GM23338 (cell line): ENCODE measurements around the gene CTNND2.

Experiments used
- ZNF331 ChIP-seq: fragments of 250-450 bp; sonication (Bioruptor Pico); IDR thresholded peaks from 2 replicates; pipeline ENCODE4 v1.5.0; 2020; ENCODE audit warnings: low read depth, mild to moderate bottlenecking, moderate library complexity
- TF ChIP-seq, protein P1 (sequence below), 2 experiments: fragments of 200-600 bp in 1 of 2; sonication (generic) in 1 of 2; conservative IDR thresholded peaks; 2 replicates each; pipeline versions ENCODE4 v1.5.1 to v1.6.1; 2016 to 2017; ENCODE audit warnings: antibody characterized with exemption in 2 of 2, low read depth in 2 of 2, mild to moderate bottlenecking in 2 of 2, moderate library complexity in 1 of 2

DNA sequence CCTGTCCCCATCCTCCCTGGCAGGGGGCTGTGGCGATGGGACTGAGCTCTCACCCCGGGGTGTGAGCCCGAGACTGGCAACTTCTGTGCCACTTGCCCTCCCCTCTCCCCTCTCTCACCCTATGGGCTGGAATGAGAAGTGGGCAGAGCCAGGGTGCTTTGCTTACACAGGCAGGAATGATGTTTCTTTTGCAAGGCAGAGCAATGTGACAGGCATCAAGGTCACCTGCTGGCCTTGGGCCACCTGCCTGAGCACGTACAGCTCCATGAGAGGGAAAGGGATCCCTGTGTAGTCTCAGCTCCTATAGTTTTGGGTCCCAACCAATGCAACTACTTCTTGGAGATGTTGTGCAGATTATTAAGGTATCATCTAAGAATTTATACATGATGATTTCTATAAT, 890.5 kb downstream of the CTNND2 start:
- no peak for TF ChIP-seq ZNF331 (CRISPR knock-in tag)
- TF ChIP-seq, protein P1, sequence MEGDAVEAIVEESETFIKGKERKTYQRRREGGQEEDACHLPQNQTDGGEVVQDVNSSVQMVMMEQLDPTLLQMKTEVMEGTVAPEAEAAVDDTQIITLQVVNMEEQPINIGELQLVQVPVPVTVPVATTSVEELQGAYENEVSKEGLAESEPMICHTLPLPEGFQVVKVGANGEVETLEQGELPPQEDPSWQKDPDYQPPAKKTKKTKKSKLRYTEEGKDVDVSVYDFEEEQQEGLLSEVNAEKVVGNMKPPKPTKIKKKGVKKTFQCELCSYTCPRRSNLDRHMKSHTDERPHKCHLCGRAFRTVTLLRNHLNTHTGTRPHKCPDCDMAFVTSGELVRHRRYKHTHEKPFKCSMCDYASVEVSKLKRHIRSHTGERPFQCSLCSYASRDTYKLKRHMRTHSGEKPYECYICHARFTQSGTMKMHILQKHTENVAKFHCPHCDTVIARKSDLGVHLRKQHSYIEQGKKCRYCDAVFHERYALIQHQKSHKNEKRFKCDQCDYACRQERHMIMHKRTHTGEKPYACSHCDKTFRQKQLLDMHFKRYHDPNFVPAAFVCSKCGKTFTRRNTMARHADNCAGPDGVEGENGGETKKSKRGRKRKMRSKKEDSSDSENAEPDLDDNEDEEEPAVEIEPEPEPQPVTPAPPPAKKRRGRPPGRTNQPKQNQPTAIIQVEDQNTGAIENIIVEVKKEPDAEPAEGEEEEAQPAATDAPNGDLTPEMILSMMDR (conservative IDR thresholded peaks at IDR 0.05; ENCODE audit: low read depth in 2 of 2), result no peak
